Activated effector memory CD4-positive, alpha-beta T cell treated with anti-CD3 and anti-CD28 coated beads, Interleukin-2, amount 50 U/mL, for 16 hours (primary cell): ENCODE data around the gene EXD3.
A peak's percentile ranks its signal among the peaks of the same experiment; 100 is the strongest.
"Not testable (repeated sequence)": the region's sequence is repeated elsewhere in the genome, so short reads cannot be mapped to it uniquely, and the experiment has no call there.

ENCODE experiments used
- DNase-seq: peaks from one replicate; pipeline ENCODE4 v3.0.0-alpha.2; 2020

Gene EXD3

DNA sequence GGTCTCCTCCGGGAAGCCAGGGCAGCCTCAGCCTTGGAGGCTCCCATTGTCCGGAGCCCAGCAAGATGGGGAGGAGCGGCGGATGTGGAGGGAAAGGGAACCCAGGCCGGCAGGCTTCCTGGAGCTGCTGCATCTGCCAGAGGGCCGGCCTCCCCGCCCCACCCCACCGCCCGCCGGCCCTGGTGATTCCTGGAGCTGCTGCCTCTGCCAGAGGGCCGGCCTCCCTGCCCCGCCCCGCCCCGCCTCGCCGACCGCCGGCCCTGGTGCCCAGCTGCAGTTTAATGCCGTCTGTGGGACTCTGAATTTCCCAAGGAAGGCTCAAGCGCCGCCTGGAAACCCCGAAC, 31.6 kb downstream of the EXD3 start:
- DNase-seq = no peak

- DNase-seq = no peak
Measured at GRCh38 chr9:137390553-137391410, 32.2 kb downstream of the EXD3 start.

GRCh38 chr9:137389428-137389746, 33.6 kb downstream of the EXD3 start:
- no peak for DNase-seq

DNA sequence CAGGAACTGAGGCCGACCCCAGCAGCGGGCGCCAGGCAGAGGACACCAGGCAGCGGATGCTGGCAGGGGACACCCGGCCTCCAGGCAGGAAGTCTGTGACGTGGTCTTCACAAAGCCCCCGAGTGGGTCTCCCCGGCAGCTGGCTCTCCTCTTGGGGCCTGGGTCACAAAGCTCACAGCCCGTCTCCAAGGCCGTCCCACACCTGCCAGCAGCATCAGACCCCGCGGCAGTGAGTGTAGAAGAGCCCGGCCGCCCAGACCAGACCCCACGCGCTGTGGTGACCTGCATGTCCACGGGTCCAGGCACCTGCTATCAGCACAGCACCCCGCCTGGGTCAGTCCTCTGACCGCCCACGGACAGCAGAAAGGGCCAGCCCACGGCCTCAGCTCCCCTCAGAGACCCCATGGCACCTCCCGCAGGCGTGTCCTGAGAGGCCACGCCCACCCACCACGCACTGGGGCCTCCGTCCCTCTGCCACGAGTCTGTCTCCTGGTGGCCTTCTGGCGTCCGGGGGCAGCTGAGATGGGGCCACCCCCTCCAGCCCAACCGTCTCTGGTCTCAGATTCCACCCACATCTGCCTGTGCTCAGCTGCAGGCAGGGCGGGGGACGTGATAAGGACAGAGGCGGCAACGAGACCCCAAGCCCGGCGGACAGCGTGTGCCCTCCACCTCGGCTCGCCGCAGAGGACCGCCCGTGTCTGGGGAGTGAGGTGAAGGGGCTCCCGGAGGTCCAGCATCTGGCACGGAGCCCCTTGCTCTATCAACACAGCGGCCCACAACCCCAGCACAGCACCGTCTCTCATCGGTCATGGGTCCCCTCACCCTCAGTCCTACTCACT, 34.2 kb downstream of the EXD3 start:
- no peak for DNase-seq

- DNase-seq = no peak
Measured at GRCh38 chr9:137387891-137388560, 34.9 kb downstream of the EXD3 start.

DNA sequence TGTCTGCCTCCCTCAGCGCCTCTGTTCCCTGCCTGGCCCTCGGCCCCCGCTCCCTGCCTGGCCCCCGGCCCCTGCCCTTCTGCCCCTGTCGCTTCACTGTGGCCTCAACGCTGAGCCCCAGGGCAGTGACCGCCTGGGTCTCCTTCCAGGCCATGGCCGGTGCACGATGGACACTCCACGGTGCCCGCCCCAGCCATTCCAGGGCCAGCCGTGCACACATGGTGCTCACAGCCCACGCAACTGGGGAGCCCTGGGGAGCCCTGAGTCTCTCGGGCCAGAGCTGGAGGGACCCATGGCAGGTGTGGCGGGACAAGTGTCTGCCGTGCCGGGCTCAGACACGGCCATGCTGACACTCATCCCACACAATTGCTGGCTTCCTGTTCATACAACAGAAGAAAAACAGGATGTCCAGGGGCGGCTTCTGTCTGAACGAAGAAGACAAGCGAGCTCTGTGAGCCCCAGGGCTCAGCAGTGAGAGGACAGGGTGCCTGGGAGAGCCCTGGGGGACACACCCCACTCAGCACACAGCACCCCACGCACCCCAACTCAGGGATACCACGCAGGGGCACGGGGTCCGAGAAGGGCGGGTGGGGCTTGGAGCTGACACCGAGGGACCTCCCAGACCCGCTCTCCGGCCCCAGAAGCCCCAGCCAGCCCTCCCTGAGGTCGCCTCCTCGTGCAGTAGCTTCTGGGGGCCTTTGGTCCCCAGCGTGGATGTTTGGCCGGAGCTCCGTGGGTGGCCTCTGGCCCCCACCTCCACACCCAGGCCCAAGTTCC, 35.7 kb downstream of the EXD3 start:
- DNase-seq = peak; percentile 72

DNA sequence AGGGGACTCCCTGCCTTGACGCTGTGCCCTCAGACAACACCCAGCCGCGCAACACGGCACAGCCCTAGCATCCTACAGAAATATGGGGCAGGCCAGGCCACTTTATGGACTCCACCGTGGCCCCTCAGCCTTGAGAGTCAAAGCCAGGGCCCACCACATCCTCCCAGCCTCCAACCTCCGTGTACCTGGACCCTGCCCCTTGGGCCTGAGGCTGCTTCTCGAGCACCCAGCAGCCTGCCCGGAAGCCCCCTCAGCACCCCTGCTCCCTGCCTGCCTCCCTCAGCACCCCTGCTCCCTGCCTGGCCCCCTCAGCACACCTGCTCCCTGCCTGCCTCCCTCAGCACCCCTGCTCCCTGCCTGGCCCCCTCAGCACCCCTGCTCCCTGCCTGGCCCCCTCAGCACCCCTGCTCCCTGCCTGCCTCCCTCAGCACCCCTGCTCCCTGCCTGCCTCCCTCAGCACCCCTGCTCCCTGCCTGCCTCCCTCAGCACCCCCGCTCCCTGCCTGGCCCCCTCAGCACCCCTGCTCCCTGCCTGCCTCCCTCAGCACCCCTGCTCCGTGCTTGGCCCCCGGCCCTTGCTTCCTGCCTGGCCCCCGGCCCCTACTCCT, 36.4 kb downstream of the EXD3 start:
- DNase-seq = not testable (repeated sequence)

- DNase-seq = no peak
Measured at GRCh38 chr9:137385061-137385655, 37.8 kb downstream of the EXD3 start.

- DNase-seq = peak; percentile 54
Measured at GRCh38 chr9:137383784-137384756, 38.9 kb downstream of the EXD3 start.

GRCh38 chr9:137383081-137383783, 39.7 kb downstream of the EXD3 start:
- DNase-seq = peak; percentile 50

GRCh38 chr9:137382444-137383080, 40.4 kb downstream of the EXD3 start:
- DNase-seq = peak; percentile 53

- peak; percentile 57 for DNase-seq
Measured at GRCh38 chr9:137381501-137382443, 41.2 kb downstream of the EXD3 start.

DNA sequence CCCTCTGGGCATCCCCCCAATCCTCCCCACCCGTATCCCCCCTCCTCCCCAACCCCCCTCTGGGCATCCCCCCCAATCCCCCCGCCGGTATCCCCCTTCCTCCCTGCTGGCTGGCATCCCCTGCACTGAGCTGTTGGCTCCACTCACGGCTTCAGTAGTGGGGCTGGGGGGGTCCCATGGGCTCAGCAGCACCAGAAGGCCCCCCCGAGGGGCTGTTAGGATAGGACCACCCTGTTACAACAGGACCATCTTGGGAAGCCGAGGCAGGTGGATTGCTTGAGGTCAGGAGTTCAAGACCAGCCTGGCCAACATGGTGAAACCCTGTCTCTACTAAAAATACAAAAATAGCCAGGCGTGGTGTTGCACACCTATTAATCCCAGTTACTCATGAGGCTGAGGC, 42.4 kb downstream of the EXD3 start:
- peak; percentile 22 for DNase-seq

DNA sequence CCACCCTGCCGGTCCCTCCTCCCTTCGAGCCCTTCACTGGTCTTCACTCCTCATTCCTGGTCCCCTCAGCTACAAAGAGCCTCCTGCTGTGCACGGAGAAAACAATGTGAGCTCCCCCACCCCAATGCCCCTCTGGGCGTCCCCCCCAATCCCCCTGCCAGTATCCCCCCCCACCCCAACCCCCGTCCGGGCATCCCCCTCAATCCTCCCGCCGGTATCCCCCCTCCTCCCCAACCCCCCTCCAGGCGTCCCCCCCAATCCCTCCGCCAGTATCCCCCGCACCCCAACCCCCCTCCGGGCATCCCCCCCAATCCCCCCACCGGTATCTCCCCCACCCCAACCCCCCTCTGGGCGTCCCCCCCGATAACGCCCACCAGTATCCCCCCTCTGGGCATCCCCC, 42.8 kb downstream of the EXD3 start:
- DNase-seq = peak; percentile 8

DNA sequence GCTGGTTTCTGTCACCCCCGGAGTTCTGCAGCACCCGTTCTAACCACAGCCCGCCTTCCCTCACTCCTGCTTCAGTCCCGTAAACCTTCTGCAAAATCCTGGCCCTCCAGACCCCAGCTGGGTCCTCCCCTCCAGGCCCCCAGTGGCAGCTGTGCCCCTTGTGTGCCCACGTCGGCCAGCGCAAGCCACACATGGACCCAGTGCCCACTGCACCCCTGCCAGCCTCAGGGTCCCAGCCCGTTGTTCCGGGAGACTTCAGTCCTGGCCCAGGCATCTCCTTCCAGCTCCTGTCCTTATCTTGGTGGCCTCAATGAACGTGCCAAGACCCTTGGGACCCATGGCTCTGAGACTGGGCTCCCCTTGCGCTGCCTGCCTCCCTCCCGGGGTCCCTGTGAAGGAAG, 43.2 kb downstream of the EXD3 start:
- DNase-seq = peak; percentile 34

DNA sequence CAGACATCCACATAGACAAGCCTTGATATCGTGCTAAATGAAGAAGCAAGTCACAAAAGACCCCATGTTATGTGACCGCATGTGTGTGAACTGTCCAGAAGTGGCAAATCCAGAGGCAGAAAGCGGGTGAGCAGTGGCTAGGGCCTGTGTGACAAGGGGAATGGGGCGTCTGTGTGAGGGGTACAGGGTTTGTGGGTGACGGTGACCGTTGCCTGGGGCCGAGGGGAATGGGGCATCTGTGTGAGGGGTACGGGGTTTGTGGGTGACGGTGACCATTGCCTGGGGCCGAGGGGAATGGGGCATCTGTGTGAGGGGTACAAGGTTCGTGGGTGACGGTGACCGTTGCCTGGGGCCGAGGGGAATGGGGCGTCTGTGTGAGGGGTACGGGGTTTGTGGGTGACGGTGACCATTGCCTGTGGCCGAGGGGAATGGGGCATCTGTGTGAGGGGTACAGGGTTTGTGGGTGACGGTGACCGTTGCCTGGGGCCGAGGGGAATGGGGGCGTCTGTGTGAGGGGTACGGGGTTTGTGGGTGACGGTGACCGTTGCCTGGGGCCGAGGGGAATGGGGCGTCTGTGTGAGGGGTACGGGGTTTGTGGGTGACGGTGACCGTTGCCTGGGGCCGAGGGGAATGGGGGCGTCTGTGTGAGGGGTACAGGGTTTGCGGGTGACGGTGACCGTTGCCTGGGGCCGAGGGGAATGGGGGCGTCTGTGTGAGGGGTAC, 44.1 kb downstream of the EXD3 start:
- DNase-seq = peak; percentile 41

- peak; percentile 30 for DNase-seq
Measured at GRCh38 chr9:137376386-137376785, 46.6 kb downstream of the EXD3 start.
